Activated CD4-positive, alpha-beta T cell treated with anti-CD3 and anti-CD28 coated beads for 36 hours (primary cell): ENCODE results near the gene SLC51B. TPM values are rescaled to one million over a fixed set of nuclear protein-coding genes. Genes with fewer than 3 reads are reported as not detected.

ENCODE experiments used
- ATAC-seq: fragments of 200-7000 bp; cut with Tn5 transposase; one replicate; pipeline ENCODE4 v1.10.0; 2021; ENCODE audit warnings: mild to moderate bottlenecking, moderate library complexity
- CTCF ChIA-PET: fragments of 350-600 bp; sonication (Branson Sonifier 250); formaldehyde crosslinking; loops from one replicate; lab custom pipeline; 2021; ENCODE audit warnings: antibody characterized with exemption; lab: Charles Lee
- POLR2A ChIA-PET: fragments of 350-600 bp; sonication (Branson Sonifier 250); formaldehyde crosslinking; loops from one replicate; lab custom pipeline; 2021; ENCODE audit warnings: antibody characterized with exemption, inconsistent platforms; lab: Charles Lee
- DNase-seq: peaks from one replicate; pipeline ENCODE4 v3.0.0-alpha.2; 2020
- H3K27ac Mint-ChIP-seq: one replicate; pipeline ENCODE4 v1.8.0; 2021; ENCODE audit warnings: mixed read lengths
- H3K27me3 Mint-ChIP-seq: one replicate; pipeline ENCODE4 v1.8.0; 2021; ENCODE audit warnings: mixed read lengths
- H3K36me3 Mint-ChIP-seq: one replicate; pipeline ENCODE4 v1.8.0; 2021; ENCODE audit warnings: low read depth, mixed read lengths
- H3K4me1 Mint-ChIP-seq: one replicate; pipeline ENCODE4 v1.8.0; 2021; ENCODE audit warnings: mixed read lengths
- H3K4me3 Mint-ChIP-seq: one replicate; pipeline ENCODE4 v1.8.0; 2021; ENCODE audit warnings: mild to moderate bottlenecking, moderate library complexity, mixed read lengths
- H3K9me3 Mint-ChIP-seq: one replicate; pipeline ENCODE4 v1.8.0; 2021; ENCODE audit warnings: low read depth, mixed read lengths
- intact Hi-C, 2 experiments: fragments of 100-400 bp; cut with DNase I in 1 of 2; cut with micrococcal nuclease in 1 of 2; formaldehyde crosslinking; loops; one replicate each; pipeline versions ENCODE4 v1.14.2 to v1.15.1; 2022 to 2024; cut with DNase I, micrococcal nuclease
- total RNA-seq, 2 experiments: library from RNA; stranded (reverse); gene quantifications; one replicate each; pipeline ENCODE4 v1.2.3, GENCODE V29; 2021

Gene SLC51B
- total RNA-seq, 2 experiments from 2014 or later: not detected

GRCh38 chr15:65028338-65028737, 16.8 kb upstream of the SLC51B start:
- Mint-ChIP-seq H3K36me3 (peaks cover 28% of the 10 kb centered on the region), H3K27ac (peak overlapping the region; percentile 79), H3K4me3 (peak overlapping the region; percentile 85), H3K9me3 (no peaks in the 10 kb centered on the region), H3K27me3 (no peaks in the 10 kb centered on the region), H3K4me1 (peaks cover 17% of the 10 kb centered on the region)
- DNase-seq (no peak), ATAC-seq (no peak)
- CTCF ChIA-PET: interaction anchor here (0.9 kb wide), 1 partner anchor 75 kb away, joined by 3 read pairs; no protein-coding TSS in a partner anchor
- POLR2A ChIA-PET: no interaction called here
- intact Hi-C loops: loop anchor here (2.0 to 5.0 kb wide), 5 partner anchors 36 to 276 kb away; partner anchors contain the start of genes PARP16 (in 1 of the 2), PDCD7 (in 1 of the 2) and RNU5B-1 (in 1 of the 2)

DNA sequence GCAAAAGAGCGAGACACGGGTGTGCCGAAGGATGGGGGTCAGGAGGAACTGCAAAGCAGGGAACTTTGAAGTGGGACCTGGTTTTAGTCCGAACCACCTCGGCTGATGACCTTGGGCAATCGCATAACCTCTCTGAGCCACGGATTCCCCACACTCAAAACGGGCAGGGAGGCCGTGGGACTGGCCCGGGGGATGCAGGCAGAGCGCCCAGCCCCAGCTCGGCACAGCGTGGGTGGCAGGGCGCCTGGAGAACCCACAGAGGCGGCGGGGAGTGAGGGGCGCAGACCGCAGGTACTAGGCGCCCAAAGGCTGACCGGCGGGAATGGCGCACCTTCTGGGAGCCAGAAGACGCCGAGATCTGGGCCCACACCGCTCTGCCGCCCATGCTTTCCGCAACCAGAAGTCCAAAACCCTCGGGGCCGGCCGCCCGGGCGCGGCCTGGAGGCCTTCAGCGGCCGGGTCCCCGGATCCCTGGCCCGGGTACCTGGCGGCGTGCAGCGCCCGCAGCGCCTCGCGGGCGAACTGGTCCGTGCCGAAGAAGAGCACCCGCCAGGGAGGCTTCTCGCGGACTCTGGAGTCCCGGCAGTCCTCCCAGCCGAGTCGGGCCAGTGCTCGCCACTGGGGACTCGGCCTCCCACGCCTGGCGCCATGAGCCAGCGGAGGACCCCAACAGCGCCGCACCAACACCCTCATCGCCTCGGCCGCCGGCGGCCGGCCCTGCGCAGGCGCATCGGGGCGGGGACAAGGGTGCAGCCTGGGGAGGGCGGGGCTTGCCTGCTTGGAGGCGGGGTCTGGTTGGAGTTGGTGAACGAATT, 16.1 kb upstream of the SLC51B start, which contains the start of gene MTFMT:
Gene MTFMT (minus strand): TSS at position 719 of the 815 bp plus-strand sequence. CDS start 26 bp downstream, at position 693.
- Mint-ChIP-seq H3K9me3 (no peaks in the 10 kb centered on the region), H3K36me3 (peaks cover 22% of the 10 kb centered on the region), H3K27me3 (no peaks in the 10 kb centered on the region), H3K27ac (peak within 1 kb of the TSS; percentile 79), H3K4me3 (peak within 1 kb of the TSS; percentile 85), H3K4me1 (peaks cover 20% of the 10 kb centered on the region)
- intact Hi-C loops: loop anchor here (1.0 to 5.0 kb wide), 9 partner anchors 20 to 276 kb away; partner anchors contain the start of genes CLPX (in 1 of the 2), PARP16 (in 1 of the 2), PDCD7 (in 1 of the 2) and RNU5B-1 (in 1 of the 2)
- ATAC-seq (peak; percentile 95), DNase-seq (peak; percentile 96)
- ChIA-PET POLR2A (no interaction called here), CTCF (no interaction called here)

DNA sequence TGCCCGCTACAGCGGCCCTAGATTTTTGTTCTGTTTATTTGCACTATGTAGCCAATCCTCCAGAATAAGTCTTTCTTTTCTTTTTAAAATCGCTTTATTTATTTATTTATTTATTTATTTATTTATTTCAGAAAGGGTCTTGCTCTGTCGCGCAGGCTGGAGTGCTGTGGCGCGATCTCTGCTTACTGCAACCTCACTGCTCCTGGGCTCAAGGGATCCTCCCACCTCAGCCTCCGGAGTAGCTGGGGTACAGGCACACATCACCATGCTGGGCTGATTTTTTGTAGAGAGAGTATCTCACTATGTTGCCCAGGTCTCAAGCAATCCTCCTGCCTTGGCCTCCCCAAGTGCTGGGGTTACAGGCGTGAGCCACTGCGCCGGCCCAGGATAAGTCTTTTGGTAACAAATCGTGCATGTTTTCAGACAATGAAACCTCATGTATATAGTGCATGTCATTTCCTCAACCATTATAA, 15.4 kb upstream of the SLC51B start:
- Mint-ChIP-seq H3K27ac (peak overlapping the region; percentile 44), H3K27me3 (no peaks in the 10 kb centered on the region), H3K9me3 (no peaks in the 10 kb centered on the region), H3K4me1 (peaks cover 20% of the 10 kb centered on the region), H3K36me3 (peaks cover 19% of the 10 kb centered on the region), H3K4me3 (peak overlapping the region; percentile 85)
- intact Hi-C loops: loop anchor here (1.0 to 5.0 kb wide), 11 partner anchors 20 to 297 kb away; partner anchors contain the start of genes CLPX (in 1 of the 2), PARP16 (in 1 of the 2), PDCD7 (in 1 of the 2) and RNU5A-1 (in 1 of the 2)
- POLR2A ChIA-PET: no interaction called here
- ATAC-seq (no peak), DNase-seq (no peak)
- CTCF ChIA-PET: interaction anchor here (0.9 to 1.2 kb wide), 2 partner anchors 46 to 48 kb away, joined by 3 to 4 read pairs; partner anchors contain the start of gene KBTBD13

- Mint-ChIP-seq H3K27ac (no peak overlapping the region), H3K4me1 (peaks cover 12% of the 10 kb centered on the region), H3K9me3 (no peaks in the 10 kb centered on the region), H3K4me3 (no peak overlapping the region), H3K27me3 (no peaks in the 10 kb centered on the region), H3K36me3 (peaks cover 4% of the 10 kb centered on the region)
- ChIA-PET CTCF (interaction anchor here (0.7 to 1.7 kb wide), 14 partner anchors 10 to 302 kb away, joined by 3 to 14 read pairs (median 4); partner anchors contain the start of gene SLC51B), POLR2A (no interaction called here)
- DNase-seq: peak; percentile 69
- peak; percentile 59 for ATAC-seq
- intact Hi-C loops: loop anchor here (1.0 to 5.0 kb wide), 6 partner anchors 45 to 352 kb away; partner anchors contain the start of gene RNU5A-1 (in 1 of the 2)
Measured at GRCh38 chr15:65032801-65033537, 12.2 kb upstream of the SLC51B start.

- POLR2A ChIA-PET: interaction anchor here (1.1 kb wide), 1 partner anchor 266 kb away, joined by 5 read pairs; no protein-coding TSS in a partner anchor
- H3K9me3 Mint-ChIP-seq: no peaks in the 10 kb centered on the region
- H3K27me3 Mint-ChIP-seq: no peaks in the 10 kb centered on the region
- CTCF ChIA-PET: interaction anchor here (0.6 to 1.7 kb wide), 18 partner anchors 9 to 346 kb away, joined by 3 to 14 read pairs (median 4); partner anchors contain the start of genes KBTBD13 and SLC51B
- H3K27ac Mint-ChIP-seq: no peak overlapping the region
- intact Hi-C loops: loop anchor here (1.0 to 5.0 kb wide), 6 partner anchors 45 to 352 kb away; partner anchors contain the start of gene RNU5A-1 (in 1 of the 2)
- no peaks in the 10 kb centered on the region for H3K36me3 Mint-ChIP-seq
- H3K4me1 Mint-ChIP-seq: peaks cover 7% of the 10 kb centered on the region
- H3K4me3 Mint-ChIP-seq: no peak overlapping the region
- DNase-seq (peak; percentile 45), ATAC-seq (peak; percentile 47)
Measured at GRCh38 chr15:65033659-65034269, 11.4 kb upstream of the SLC51B start.

GRCh38 chr15:65034719-65035118, 10.5 kb upstream of the SLC51B start:
- H3K4me3 Mint-ChIP-seq: no peak overlapping the region
- ATAC-seq: no peak
- H3K36me3 Mint-ChIP-seq: no peaks in the 10 kb centered on the region
- ChIA-PET CTCF (interaction anchor here (0.6 to 1.7 kb wide), 6 partner anchors 12 to 236 kb away, joined by 3 to 10 read pairs (median 4); no protein-coding TSS in a partner anchor), POLR2A (interaction anchor here (1.1 kb wide), 1 partner anchor 265 kb away, joined by 5 read pairs; no protein-coding TSS in a partner anchor)
- H3K9me3 Mint-ChIP-seq: no peaks in the 10 kb centered on the region
- no peak overlapping the region for H3K27ac Mint-ChIP-seq
- no peaks in the 10 kb centered on the region for H3K27me3 Mint-ChIP-seq
- intact Hi-C loops: loop anchor here (5.0 kb wide), 2 partner anchors 263 to 302 kb away; partner anchors contain the start of gene RNU5A-1 (in 1 of the 2)
- peaks cover 7% of the 10 kb centered on the region for H3K4me1 Mint-ChIP-seq
- no peak for DNase-seq

- intact Hi-C loops: no loop called here
- Mint-ChIP-seq H3K27me3 (no peaks in the 10 kb centered on the region), H3K27ac (no peak overlapping the region), H3K36me3 (no peaks in the 10 kb centered on the region), H3K4me1 (peaks cover 7% of the 10 kb centered on the region), H3K4me3 (no peak overlapping the region), H3K9me3 (no peaks in the 10 kb centered on the region)
- ChIA-PET POLR2A (no interaction called here), CTCF (no interaction called here)
- ATAC-seq (no peak), DNase-seq (no peak)
Measured at GRCh38 chr15:65037309-65037708, 7.9 kb upstream of the SLC51B start.

DNA sequence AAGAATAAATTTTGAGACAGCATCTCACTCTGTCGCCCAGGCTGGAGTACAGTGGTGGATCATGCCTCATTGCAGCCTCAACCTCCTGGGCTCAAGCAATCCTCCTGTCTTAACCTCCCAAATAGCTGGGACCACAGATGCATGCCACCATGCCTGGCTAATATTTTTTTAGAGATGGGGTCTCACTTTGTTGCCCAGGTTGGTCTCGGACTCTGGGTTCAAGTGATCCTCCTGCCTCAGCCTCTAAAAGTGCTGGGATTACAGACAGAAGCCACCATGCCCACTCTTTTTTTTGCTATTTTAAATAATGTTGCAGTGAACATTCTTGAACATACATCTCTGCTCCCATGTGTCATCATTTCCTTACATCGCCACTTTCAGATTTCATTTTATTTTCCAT, 6.8 kb upstream of the SLC51B start:
- ChIA-PET POLR2A (no interaction called here), CTCF (interaction anchor here (0.6 kb wide), 1 partner anchor 228 kb away, joined by 3 read pairs; no protein-coding TSS in a partner anchor)
- Mint-ChIP-seq H3K36me3 (no peaks in the 10 kb centered on the region), H3K27me3 (no peaks in the 10 kb centered on the region), H3K4me3 (no peak overlapping the region), H3K9me3 (no peaks in the 10 kb centered on the region), H3K27ac (no peak overlapping the region), H3K4me1 (peaks cover 3% of the 10 kb centered on the region)
- DNase-seq: no peak
- intact Hi-C loops: no loop called here
- no peak for ATAC-seq

DNA sequence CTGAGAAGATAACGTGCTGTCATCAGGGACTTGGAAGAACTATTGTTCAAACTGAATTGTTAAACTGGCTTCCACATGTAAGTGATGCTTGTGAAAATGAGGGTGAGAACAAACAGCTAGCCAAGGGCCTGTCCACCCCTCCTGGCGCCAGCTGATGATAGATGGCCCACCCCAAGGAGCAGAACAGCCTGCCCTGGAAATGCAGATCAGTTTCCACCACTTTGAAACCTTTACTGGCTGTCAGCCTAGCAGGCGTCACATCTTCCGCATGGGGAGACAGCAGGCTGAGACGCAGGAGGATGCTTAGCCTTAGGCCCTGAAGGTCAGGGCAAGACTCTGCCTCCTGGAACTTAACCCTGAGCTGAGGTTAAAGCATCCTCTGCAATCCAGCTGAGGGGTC, 6.4 kb upstream of the SLC51B start:
- Mint-ChIP-seq H3K27ac (no peak overlapping the region), H3K36me3 (no peaks in the 10 kb centered on the region), H3K4me1 (peaks cover under 1% of the 10 kb centered on the region), H3K4me3 (no peak overlapping the region), H3K9me3 (no peaks in the 10 kb centered on the region), H3K27me3 (no peaks in the 10 kb centered on the region)
- no peak for ATAC-seq
- DNase-seq: no peak
- CTCF ChIA-PET: interaction anchor here (0.8 to 1.0 kb wide), 2 partner anchors 17 to 31 kb away, joined by 3 to 5 read pairs; no protein-coding TSS in a partner anchor
- POLR2A ChIA-PET: no interaction called here
- intact Hi-C loops: no loop called here

GRCh38 chr15:65040461-65040860, 4.7 kb upstream of the SLC51B start:
- Mint-ChIP-seq H3K27me3 (no peaks in the 10 kb centered on the region), H3K4me1 (peaks cover 5% of the 10 kb centered on the region), H3K9me3 (no peaks in the 10 kb centered on the region), H3K36me3 (no peaks in the 10 kb centered on the region), H3K4me3 (no peak overlapping the region), H3K27ac (no peak overlapping the region)
- ChIA-PET POLR2A (no interaction called here), CTCF (interaction anchor here (0.6 to 0.7 kb wide), 2 partner anchors 13 to 1518 kb away, joined by 3 to 5 read pairs; no protein-coding TSS in a partner anchor)
- intact Hi-C loops: no loop called here
- DNase-seq (no peak), ATAC-seq (no peak)
